Left cardiac atrium (tissue), 4 donors: ENCODE data around the gene AJAP1. TPM values are rescaled to one million over a fixed set of nuclear protein-coding genes. Genes with fewer than 3 reads are reported as not detected.

ENCODE experiments used
- ATAC-seq, 2 donors: fragments of 200-7000 bp; cut with Tn5 transposase; one replicate each; pipeline ENCODE4 v1.9.1; 2020; ENCODE audit warnings: mild to moderate bottlenecking in 2 of 2, moderate library complexity in 2 of 2
- DNase-seq: peaks from one replicate; pipeline ENCODE4 v3.0.0-alpha.2; 2020
- intact Hi-C, 2 donors: fragments of 100-400 bp; cut with DNase I; formaldehyde crosslinking; loops; one replicate each; pipeline versions ENCODE4 v1.14.1 to v1.15.1; 2022 to 2023
- total RNA-seq, 2 donors: library from RNA; stranded (reverse); fragmentation: NEBNext Ultra II Directional; extraction: Animal tissue kit (Norgen Biotek cat#: 25700); gene quantifications; one replicate each; pipeline ENCODE4 v1.2.1, GENCODE V29; 2021
- donor health status: DM: no; HTN: yes; CAD: no.
- donor health status: DM: no; HTN: yes; CAD: no; lungs with severe emphysema.
- donor health status: DM: yes; HTN: yes; CAD: no.
- donor health status: Dilated cardiomyopathy.

AJAP1 gene
- total RNA-seq, 2 donors from 2014 or later = 0.10 to 0.56 TPM

DNA sequence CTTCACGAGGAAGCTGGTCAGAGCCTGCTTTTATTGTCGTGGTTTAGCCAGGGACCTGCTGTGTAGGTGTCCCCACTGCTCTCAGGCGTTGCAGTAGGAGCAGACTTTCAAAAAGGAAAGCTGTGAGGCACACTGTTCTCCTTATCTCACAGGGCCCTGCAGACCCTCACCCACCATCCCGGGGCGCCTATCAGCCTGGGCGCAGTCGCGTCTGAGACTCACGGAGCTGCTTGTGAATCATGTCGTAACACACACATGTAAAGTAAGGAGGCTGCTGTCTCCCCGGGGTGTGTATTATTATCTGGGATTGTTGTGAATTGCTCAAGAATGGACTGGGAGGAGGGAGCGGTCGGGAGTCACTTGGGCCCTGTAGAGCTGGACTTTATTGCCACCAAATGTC, 17.4 kb downstream of the AJAP1 start:
- intact Hi-C loops = no loop called here
- DNase-seq (no peak), ATAC-seq (no peak)

DNA sequence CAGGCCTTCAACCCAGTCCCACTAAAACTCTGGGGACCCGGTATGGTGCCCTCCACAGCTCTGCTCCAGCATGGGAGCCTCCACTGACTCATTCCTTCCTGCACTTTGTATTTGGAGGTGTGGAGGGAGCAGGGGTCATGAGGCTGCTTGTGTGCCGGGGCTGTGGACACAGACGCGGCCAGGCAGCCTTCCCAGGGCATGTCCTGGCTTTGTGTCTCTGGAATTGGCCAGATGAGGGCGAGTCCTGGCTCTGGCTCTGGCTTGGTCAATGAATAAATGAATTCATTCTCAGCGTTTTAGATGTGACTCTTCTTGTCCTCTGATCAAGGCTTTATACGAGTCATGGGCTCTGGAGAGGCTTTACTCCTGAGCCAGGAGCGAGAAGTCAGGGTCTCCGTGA, 19.1 kb downstream of the AJAP1 start:
- no peak for DNase-seq
- no peak for ATAC-seq
- intact Hi-C loops = no loop called here

DNA sequence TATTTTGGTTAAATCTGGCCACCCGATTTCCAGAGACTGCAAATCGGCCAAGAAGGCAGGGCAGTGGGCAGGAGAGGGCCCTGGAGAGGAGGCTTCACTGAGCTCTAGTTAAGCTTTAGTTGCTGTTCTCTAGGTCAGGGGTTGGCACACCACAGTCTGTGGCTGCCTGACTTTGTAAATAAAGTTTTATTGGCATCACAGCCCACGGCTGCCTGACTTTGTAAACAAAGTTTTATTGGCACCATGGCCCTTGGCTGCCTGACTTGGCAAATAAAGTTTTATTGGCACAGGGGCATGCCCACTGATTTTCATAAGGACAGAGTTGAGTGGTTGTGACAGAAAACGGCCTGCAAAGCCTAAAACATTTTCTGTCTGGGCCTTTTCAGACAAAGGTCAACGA, 19.7 kb downstream of the AJAP1 start:
- DNase-seq (no peak), ATAC-seq (no peak)
- intact Hi-C loops = no loop called here

DNA sequence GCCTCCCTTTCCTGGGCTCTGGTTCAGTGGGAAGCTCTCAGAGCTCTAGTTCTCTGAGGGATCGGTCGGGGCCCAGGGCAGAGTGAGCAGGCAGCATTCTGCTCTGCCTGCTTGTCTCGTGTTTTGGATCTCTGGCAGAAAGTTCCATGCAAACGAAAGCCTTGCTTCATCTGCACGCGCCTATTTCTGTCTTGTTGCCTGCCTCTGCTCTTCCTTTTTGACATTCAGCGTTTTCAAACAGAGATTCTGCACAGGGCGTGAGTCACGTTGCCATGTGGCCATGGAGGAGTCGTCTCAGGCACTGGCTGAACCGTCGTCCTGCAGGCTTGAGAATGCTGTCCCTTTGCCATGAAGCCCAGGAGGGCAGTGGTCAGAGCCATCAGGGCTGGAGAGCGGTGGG, 20.3 kb downstream of the AJAP1 start:
- ATAC-seq (no peak), DNase-seq (no peak)
- intact Hi-C loops = no loop called here

DNA sequence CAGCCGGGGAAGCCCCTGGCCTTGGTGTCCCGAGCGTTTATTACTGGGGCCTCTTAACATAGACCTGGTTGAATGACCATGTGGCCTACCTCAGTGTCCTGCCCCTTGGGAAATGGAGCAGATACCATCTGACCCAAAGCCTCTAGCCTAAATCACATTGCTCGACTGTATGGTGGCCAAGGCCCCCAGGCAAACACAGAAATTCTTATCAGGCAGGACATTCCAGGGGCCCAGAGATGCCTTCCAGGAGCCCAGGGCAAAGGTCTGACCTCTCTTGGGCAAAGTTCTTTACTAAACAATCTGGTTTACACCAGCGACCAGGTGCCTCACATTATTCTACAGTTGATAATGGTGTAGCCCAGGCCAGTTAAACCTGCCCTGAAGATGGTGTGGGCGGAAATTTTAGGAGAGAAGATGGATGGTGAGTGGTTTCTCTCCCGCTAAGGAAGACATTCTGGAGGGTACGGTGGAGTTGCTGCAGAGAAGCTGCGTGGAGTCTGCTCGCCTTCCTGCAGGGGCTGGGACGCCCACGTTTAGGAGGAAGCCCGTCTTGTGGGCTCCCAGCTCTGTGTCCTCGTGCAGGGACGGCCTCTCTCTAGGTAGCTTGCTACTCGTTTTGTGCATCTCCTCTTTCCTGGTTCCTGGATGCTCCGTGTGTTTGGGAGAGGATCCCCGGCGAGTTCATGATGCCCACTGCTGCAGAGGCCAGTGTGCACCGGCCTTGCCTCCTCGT, 21.2 kb downstream of the AJAP1 start:
- no peak for ATAC-seq
- DNase-seq = no peak
- intact Hi-C loops = no loop called here

DNA sequence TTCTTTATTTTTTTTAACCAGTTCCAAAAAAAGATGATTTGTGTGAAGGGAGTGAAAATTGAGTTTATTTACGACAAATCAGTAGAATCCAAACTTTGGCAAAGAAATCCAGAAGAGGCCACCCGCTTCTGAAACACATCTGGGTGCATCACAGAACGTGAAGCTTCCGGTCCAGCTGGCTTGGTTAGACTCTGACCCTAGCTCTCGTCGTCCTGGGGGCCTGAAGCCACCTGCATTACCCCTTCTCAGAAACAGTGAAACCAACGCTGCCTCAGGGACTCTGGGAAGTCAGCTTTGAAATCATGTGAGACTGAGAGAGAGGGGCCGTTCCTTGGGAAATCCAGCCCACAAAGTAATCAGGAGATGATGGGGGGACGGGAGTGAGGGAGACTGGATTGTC, 21.8 kb downstream of the AJAP1 start:
- ATAC-seq (no peak), DNase-seq (no peak)
- intact Hi-C loops = no loop called here

DNA sequence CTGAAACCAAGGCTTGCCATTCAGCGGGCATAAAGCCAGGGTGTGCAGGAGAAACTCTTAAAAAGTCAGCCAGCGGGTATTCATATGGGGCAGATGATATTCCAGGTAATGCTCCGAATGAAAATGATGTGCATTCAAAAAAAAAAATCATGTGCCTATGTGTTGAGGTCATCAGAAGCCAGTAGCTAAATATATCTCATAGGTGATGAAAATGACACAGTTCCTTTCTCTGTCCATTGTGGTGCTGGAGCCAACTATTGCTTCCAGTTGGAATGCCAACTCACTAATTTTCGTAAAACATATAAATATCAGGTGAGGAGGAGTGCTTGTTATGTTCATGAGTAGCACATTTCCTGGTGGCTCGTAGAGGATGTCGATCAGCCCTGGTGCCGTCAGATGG, 23.2 kb downstream of the AJAP1 start:
- ATAC-seq = no peak
- DNase-seq = no peak
- intact Hi-C loops = no loop called here

DNA sequence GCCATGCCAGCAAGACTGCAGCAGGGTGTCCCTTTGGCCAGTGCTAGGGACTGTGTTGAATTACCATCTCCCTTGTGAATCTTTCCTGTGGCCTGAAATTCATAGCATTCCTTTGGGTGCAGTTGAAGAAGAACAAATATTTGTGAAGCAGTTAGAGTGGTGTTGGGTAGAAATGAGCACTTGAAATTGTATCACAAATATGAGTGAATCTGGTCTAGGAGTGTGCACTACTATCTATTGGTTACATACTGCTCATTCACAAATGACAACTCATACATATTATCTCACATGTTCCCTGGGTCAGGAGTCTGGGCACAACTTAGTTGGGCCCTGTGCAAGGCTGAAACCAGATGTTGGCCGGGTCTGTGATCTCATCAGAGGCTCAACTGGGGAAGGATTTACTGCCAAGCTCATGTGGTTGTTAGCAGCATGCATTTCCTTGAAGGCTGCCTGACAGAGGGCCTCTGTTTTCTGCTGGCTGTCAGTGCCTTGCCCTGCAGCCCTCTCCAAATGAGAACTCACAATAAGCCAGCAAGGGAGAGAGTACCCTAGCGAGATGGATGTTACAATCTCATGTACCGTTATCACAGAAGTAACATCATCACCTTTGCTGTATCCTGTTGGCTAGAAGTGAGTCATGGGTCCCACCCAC, 23.8 kb downstream of the AJAP1 start:
- ATAC-seq (no peak), DNase-seq (no peak)
- intact Hi-C loops = no loop called here

DNA sequence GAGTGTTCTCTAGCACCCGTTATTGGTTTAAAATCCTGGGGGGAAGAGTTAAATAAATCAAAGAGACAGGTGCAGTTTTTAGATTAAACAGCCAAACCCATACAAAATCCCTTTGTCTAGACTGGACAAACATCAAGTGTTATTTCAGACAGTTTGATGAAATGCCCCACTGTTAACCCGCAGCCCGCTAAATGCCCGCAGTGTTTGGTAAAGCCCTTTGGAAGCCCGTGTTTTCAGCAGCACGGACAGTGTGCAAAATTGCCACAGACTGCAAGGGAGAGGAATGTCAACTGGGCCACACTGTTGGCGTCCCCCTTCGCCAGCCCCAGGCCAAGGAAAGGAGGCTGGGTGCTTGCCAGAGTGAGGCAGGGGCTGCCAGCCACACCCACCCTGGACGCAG, 26.6 kb downstream of the AJAP1 start:
- intact Hi-C loops = no loop called here
- DNase-seq = no peak

DNA sequence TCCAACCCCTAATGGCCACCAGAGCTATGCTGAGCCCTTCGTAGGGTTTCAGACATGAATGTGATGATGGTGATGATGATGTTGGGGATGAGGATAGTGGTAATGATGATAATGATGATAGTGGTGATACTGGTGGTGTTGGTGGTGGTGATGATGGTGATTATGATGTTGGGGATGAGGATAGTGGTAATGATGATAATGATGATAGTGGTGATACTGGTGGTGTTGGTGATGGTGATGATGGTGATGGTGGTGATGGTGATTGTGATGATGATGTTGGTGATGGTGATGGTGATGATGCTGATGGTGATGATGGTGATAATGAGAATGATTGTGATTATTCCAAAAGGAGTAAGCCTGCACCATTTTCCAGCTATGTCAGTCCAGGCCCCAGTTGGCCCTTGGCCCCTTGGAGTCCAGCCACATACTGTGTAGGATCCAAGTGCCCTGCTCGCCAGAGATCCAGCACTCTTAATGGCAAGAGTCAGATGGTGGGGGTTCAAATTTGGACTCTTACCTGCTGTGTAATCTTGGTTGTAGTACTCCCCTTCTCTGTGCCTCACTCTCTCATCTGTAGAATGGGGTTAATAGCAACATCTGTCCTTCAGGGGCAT, 28.3 kb downstream of the AJAP1 start:
- no peak for ATAC-seq
- DNase-seq = no peak
- intact Hi-C loops = no loop called here

More for the DNA sequence above, 26.6 kb downstream of the AJAP1 start:
- no peak for ATAC-seq

DNA sequence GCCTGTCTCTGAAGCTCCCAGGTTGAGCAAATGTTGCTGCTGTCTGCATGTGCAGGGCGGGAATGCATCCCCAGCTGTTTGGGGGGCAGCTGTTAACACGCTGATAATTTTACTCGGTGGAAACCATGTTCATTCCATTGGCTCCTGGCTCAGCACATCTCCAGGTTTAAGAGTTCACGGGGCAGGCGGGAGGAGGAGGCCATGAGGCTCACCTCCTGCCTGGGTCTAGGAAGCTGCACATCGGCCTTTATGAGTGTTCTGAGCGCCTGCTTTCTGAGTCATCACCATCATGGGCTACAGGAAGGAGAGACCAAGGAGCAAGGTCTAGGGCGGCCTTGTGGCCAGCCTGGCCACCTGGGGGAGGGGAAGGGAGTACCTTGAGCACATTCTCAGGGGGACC, 29.7 kb downstream of the AJAP1 start:
- intact Hi-C loops = no loop called here
- DNase-seq (no peak), ATAC-seq (no peak)

DNA sequence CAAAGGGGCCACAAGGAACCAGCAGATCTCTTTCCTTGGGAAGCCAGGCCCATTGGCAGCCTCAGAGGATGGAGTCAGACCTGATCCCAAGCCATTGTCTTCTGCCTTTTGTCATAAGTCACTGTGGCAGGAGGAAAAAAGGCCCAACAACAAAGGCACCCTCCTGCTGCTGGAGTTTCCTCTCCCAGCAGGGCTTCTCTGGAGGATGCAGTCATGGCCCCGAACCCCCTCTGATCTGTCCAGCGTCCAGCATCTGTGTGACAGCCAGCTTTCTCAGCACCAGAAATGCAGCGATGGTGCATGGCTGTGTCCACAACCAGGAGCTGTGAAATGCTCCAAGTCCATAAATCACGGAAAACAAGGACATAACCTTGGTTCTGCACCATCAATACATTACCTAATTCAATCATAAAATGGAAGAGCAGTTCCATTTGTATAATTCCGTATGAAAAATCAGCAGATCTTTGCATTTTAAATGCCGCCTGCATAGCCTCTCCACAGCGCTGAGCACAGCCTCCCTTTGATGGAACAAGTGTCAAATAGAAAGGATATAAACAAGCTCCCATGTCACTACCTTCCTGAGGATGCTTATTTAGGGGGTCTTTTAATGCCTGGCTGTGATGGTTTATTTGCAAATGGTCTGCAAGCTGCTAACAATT, 30.6 kb downstream of the AJAP1 start:
- ATAC-seq (no peak), DNase-seq (no peak)
- intact Hi-C loops = no loop called here

DNA sequence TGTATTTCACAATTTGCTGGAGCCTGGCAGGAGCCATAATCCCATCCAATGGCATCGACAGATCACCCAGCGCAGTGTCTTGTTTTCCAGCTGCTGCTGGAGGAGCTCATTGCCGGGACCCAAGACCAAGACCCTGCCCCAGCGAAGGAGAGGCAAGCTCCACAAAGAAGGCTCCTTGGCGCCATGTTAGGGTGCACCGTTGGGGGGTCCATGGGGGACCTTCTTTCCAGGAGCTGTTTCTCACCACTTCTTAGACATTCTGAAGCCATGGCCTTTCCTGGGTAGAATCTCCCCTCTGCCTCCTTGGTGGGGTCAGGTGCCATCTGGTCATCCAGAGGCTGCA, 31.1 kb downstream of the AJAP1 start:
- intact Hi-C loops = no loop called here
- ATAC-seq (no peak), DNase-seq (no peak)

DNA sequence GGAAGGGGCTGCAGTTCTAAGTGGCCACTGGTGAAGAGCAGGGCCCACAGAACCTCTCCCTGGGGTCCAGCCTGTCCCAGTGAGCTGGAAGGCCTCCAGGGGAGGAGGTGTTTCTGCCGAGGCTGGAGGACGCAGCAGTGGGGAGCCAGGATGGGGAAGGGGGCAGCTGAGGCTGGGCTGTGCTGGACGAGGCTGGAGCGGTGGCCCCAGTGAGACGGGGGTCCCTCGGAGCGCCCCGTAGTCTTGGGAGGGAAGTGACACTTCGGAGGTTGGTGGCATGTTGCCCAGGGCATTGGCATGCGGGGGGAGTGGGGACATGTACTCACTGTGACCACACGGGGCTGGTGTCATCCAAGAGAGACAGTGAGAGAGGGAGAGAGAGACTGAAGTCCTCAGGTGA, 33.5 kb downstream of the AJAP1 start:
- no peak for DNase-seq

DNA sequence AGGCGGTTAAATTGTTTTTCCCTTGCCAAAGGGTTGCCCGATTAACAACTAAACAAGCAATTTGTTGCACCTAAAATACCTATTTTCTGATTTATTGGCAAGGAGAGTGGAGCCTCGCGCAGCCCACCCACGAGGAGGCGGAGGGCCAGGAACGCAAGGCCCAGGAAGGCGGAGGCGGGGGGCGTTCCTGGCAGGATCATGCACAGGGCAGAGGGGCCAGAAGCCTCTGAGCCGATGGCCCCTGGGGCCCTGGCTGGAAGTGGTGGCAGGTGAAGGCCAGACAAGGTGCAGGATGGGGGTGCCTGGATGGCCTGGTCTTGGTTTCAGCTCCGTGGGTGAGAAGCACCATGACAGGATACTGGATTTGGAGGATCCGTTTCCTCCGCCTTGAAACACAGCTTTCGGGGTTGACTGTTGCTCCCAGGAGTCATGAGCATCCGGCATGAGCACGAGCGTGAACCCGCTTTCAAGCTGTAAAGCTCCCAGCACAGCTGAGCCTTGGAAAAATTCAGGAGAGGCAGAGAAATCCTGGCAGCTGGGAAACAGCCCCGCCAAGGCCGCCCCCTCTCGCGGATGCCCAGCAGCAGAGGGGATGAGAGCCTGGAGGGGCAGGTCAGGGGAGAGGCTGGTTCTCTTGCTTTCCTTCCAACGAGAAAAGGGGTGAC, 35.0 kb downstream of the AJAP1 start:
- DNase-seq (no peak), ATAC-seq (no peak)
- intact Hi-C loops = no loop called here

More for the DNA sequence above, 33.5 kb downstream of the AJAP1 start:
- ATAC-seq = no peak
- intact Hi-C loops = no loop called here

DNA sequence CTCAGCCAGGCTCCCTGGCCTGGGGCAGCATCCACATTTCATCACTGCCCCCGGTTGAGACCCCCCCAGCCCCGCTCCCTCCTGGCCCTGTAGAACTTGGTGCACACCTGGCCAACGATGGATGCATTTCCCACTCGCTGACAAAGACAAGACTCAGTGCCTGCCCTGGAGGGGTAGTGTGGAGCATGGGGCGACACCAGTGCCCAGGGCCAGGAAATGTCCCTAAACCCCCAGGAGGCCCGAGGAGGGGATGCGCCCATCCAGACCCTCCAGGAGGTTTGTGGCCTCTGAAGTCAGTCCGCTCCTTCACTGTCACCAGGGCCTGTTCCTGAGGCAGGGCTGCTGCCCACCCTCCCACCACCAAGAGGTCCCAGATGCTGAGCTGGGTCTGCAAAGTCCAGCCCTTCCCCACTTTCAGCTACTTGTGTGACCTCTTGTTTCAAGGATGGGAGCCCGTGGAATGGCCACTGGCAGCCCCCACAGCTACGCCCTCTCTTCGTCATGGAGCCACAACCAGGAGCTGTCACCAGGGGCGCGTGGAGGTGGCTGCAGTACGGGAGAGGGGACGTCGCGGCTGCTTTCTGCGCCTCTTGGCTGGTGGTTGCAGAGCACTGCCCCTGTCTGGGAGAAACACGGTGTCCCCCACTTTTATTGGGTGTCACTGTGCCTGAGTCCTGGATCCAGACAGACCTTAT, 35.7 kb downstream of the AJAP1 start:
- ATAC-seq (no peak), DNase-seq (no peak)
- intact Hi-C loops = no loop called here

DNA sequence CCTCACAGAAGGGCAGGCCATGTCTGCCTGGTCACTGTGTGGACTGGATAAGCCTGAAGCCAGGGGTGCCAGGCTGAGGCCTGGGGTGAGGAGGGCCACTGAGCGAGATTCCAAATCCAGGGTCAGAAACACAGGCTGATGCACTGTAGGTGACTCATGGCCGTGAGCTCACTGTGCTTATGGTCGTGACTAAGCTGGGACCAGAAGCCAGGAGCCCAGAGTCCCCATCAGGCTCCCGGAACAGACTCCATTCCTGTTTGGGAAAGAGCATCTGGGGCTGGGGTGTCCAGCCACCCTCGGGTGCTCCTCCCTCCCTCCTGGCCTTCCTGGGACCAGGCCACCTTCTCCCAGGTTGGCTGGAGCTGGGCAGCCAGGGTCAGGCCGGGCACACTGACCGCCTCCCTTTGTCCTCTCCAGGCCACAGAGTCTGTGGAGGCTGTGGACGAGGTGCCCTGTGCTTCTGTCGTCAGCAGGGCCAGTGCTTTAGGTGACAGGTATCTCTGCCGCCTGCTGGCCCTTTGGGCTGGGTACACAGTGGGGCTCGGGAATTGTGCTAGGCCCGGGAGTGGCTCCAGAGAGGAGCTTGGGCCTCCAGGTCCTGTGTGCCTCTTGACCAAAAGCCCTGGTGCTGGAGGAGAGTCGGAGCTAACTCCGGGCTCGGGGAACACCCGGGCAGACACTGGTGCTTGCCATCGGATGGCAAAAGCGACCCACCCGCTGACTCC, 36.7 kb downstream of the AJAP1 start:
- intact Hi-C loops = no loop called here
- ATAC-seq (no peak), DNase-seq (no peak)

DNA sequence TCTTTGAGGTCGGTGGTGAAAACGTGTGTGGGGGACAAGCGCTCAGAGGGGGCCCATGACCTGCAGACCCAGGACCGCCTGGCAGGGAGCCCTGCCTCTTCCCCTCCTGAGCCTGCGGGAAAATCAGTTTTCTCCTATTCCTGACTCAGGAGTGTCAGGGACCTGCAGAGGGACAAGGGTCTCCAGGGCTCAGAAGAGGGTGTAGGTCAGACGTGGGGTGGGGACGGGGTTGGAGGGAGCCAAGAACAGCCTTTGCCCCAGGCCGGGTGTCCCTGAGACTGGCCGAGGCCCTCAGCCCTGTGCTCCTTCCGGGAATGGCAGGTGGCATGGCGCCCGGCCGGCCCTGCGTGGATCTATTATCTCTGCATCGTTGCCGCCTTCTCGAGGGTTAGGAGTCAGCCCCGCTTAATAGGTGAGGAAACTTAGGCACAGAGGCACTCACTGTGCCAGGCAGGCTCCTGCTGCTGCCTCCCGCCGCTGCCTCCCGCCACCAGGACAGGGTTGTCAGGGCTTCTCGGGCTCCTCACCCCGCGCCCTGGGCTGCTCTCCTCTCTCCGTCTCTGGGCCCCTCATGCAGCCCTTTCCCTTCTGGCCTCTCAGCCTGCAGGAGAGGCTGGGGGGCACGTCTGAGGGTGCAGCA, 37.5 kb downstream of the AJAP1 start:
- DNase-seq (no peak), ATAC-seq (no peak)
- intact Hi-C loops = no loop called here
